GM06990 (cell line): ENCODE data around the gene PPM1G.
A peak's percentile ranks its signal among the peaks of the same experiment; 100 is the strongest.

Source experiments
- DNase-seq: peaks from one replicate; pipeline ENCODE4 v3.0.0-alpha.2; 2011; ENCODE audit not compliant: insufficient read length; ENCODE audit errors: extremely low read depth
- H3K27me3 ChIP-seq: replicated peaks from 2 replicates; pipeline ENCODE4 v1.6.0; 2011; ENCODE audit warnings: low read length; ENCODE audit not compliant: control insufficient read depth, insufficient read depth
- H3K36me3 ChIP-seq: 2 replicates; pipeline ENCODE4 v1.5.1; 2011; ENCODE audit warnings: low read length; ENCODE audit not compliant: control insufficient read depth, insufficient read depth
- H3K4me3 ChIP-seq: replicated peaks from 2 replicates; pipeline ENCODE4 v1.5.1; 2011; ENCODE audit warnings: low read depth, mild to moderate bottlenecking, control low read depth, low read length
- CTCF ChIP-seq: IDR thresholded peaks from 2 replicates; pipeline ENCODE4 v1.5.1; 2011; ENCODE audit warnings: low read length, control low read depth, mild to moderate bottlenecking, inconsistent platforms; ENCODE audit not compliant: insufficient read depth, poor library complexity, severe bottlenecking

PPM1G gene

GRCh38 chr2:27409321-27410073 is at the start of gene PPM1G:
PPM1G (minus strand) TSS chr2:27409591; CDS start chr2:27409422, 169 bp downstream.
- no peaks in the 10 kb centered on the region; the same call in 1 of the 2 replicates for H3K36me3 ChIP-seq
- peak within 1 kb of the TSS; percentile 97 for H3K4me3 ChIP-seq
- DNase-seq: peak; percentile 99
- TF ChIP-seq CTCF: no peak
- H3K27me3 ChIP-seq: no peaks in the 10 kb centered on the region

GRCh38 chr2:27453968-27454367 is 44.6 kb upstream of the PPM1G start:
- DNase-seq: no peak
- no peaks in the 10 kb centered on the region for H3K27me3 ChIP-seq
- no peak overlapping the region for H3K4me3 ChIP-seq
- no peaks in the 10 kb centered on the region; the same call in 1 of the 2 replicates for H3K36me3 ChIP-seq
- no peak for TF ChIP-seq CTCF

GRCh38 chr2:27451095-27451494 is 41.7 kb upstream of the PPM1G start:
- H3K36me3 ChIP-seq: no peaks in the 10 kb centered on the region

GRCh38 chr2:27448381-27448780 is 39.0 kb upstream of the PPM1G start:
- no peak for DNase-seq
- TF ChIP-seq CTCF: no peak
- no peaks in the 10 kb centered on the region for H3K27me3 ChIP-seq
- H3K4me3 ChIP-seq: no peak overlapping the region
- peaks cover 7% of the 10 kb centered on the region for H3K36me3 ChIP-seq

More at GRCh38 chr2:27451095-27451494, 41.7 kb upstream of the PPM1G start:
- H3K27me3 ChIP-seq: no peaks in the 10 kb centered on the region
- DNase-seq: no peak
- no peak for TF ChIP-seq CTCF
- H3K4me3 ChIP-seq: no peak overlapping the region

- Histone ChIP-seq H3K4me3 (no peak overlapping the region), H3K36me3 (peaks cover 22% of the 10 kb centered on the region), H3K27me3 (no peaks in the 10 kb centered on the region)
- DNase-seq: no peak
- TF ChIP-seq CTCF: no peak
These were observed 36.7 kb upstream of the PPM1G start for GRCh38 chr2:27446057-27446456.
